Muscle layer of duodenum (tissue), 2 donors: ENCODE results near the gene MIA3.

Experiments used
- H3K27ac ChIP-seq: one replicate; pipeline ENCODE4 v1.7.0; 2013; ENCODE audit warnings: mild to moderate bottlenecking, low read length
- H3K27me3 ChIP-seq: one replicate; pipeline ENCODE4 v1.7.0; 2013; ENCODE audit warnings: low read depth, mild to moderate bottlenecking, control low read depth, low read length
- H3K36me3 ChIP-seq, 2 donors: one replicate each; pipeline ENCODE4 v1.7.0; 2013; ENCODE audit warnings: low read length in 2 of 2, control low read depth in 1 of 2, mild to moderate bottlenecking in 1 of 2; ENCODE audit not compliant: insufficient read depth in 2 of 2, control insufficient read depth in 1 of 2
- H3K4me1 ChIP-seq, 2 donors: one replicate each; pipeline ENCODE4 v1.7.0; 2013; ENCODE audit warnings: low read length in 2 of 2, mild to moderate bottlenecking in 2 of 2, control low read depth in 1 of 2, moderate library complexity in 1 of 2; ENCODE audit not compliant: insufficient read depth in 2 of 2, control insufficient read depth in 1 of 2
- H3K4me3 ChIP-seq, 2 donors: one replicate each; pipeline ENCODE4 v1.7.0; 2013; ENCODE audit warnings: low read length in 2 of 2, low read depth in 1 of 2, mild to moderate bottlenecking in 1 of 2
- H3K9me3 ChIP-seq, 2 donors: one replicate each; pipeline ENCODE4 v1.7.0; 2013; ENCODE audit warnings: low read length in 2 of 2, control low read depth in 1 of 2, mild to moderate bottlenecking in 1 of 2; ENCODE audit not compliant: control insufficient read depth in 1 of 2
- donor health status: healthy.

The MIA3 gene

DNA sequence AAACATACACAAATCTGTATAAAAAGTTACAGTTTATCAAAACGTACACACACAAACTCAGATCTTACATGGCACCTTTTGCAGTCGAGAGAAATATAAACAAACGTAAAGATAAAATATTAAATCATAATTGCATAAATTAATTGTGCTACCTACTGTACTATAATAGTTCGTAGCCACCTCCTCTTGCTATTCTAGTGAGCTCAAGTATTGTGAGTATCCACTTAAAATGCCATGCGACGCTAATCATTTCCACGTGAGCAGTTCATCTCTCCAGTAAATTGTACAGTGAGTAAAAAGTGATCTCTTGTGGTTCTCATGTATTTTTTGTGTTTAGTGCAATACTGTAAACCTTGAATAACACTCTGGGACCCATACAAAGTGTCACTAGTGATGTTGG lies 6.3 kb downstream of the MIA3 start:
- H3K4me3 ChIP-seq, result no peak overlapping the region
- H3K4me1 ChIP-seq, result peaks cover 0 to 8% of the 10 kb centered on the region in 2 donors
- H3K9me3 ChIP-seq, result no peaks in the 10 kb centered on the region
- H3K36me3 ChIP-seq, result peaks cover 37 to 43% of the 10 kb centered on the region in 2 donors
- H3K27ac ChIP-seq, result no peak overlapping the region
- no peaks in the 10 kb centered on the region for H3K27me3 ChIP-seq

DNA sequence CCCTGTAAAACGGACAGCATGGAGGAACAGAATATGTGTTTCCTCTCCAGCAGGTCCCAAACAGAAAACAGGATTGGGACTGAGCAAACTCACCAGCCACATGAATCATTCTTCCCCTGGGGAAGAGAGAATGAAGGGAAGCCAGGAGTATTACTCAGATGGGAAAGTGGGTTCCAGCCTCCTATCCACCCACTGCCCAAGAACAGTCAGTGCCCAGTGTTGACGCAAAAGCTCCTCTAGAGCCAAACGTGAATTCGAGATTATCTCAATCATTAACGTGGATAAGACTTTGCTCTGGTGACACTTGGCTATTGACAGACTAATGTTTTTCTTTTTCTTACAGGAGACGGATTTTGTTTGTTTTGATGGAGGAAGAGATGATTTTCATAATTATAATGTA lies 9.3 kb downstream of the MIA3 start:
- Histone ChIP-seq H3K27ac (no peak overlapping the region), H3K27me3 (no peaks in the 10 kb centered on the region), H3K4me1 (no peaks in the 10 kb centered on the region), H3K9me3 (no peaks in the 10 kb centered on the region), H3K4me3 (no peak overlapping the region), H3K36me3 (peaks cover 51 to 56% of the 10 kb centered on the region in 2 donors)

DNA sequence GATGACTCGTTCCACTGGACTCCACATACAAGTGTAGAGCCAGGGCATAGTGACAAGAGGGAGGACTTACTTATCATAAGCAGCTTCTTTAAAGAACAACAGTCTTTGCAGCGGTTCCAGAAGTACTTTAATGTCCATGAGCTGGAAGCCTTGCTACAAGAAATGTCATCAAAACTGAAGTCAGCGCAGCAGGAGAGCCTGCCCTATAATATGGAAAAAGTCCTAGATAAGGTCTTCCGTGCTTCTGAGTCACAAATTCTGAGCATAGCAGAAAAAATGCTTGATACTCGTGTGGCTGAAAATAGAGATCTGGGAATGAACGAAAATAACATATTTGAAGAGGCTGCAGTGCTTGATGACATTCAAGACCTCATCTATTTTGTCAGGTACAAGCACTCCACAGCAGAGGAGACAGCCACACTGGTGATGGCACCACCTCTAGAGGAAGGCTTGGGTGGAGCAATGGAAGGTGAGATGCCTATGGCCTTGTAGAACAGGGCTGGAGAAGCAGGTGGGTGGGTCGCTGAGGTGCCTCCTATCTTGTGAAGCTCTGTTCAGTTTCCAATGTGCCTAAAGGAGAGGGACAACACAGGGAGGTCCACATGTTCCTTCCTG lies 12.1 kb downstream of the MIA3 start:
- H3K27ac ChIP-seq, result no peak overlapping the region
- no peak overlapping the region for H3K4me3 ChIP-seq
- no peaks in the 10 kb centered on the region for H3K27me3 ChIP-seq
- H3K36me3 ChIP-seq, result peaks cover 49 to 69% of the 10 kb centered on the region in 2 donors
- no peaks in the 10 kb centered on the region for H3K9me3 ChIP-seq
- H3K4me1 ChIP-seq, result no peaks in the 10 kb centered on the region

DNA sequence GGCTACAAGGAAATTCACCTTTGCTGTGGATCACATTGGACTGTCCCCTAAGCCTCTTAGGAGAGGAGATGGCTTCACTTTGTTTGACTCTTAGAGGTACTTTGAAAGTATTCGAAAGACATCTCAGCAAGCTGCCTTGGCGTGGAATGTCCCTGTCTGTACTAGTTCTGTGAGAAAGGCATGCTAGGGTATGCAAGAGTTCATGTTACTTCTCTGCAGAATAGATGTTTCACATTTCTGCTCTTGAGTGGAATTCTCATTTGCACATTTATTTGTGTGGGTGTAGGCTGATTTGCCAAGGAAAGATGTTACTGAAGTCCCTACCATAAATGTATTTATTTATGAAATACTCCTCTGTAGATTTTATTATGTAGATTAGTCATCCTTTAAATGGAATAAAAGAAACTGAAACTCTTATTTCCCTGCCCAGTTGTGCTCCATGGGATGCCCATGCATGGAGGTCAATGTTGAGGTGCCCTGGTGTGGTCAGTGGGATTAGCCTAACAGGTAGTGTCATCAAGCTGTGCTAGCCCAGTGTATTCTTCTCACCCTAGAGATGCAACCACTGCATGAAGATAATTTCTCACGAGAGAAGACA lies 13.8 kb downstream of the MIA3 start:
- Histone ChIP-seq H3K4me3 (no peak overlapping the region), H3K27ac (no peak overlapping the region), H3K27me3 (no peaks in the 10 kb centered on the region), H3K9me3 (no peaks in the 10 kb centered on the region), H3K4me1 (no peaks in the 10 kb centered on the region), H3K36me3 (peaks cover 42 to 60% of the 10 kb centered on the region in 2 donors)

GRCh38 chr1:222632749-222633148 lies 14.9 kb downstream of the MIA3 start:
- Histone ChIP-seq H3K27me3 (no peaks in the 10 kb centered on the region), H3K9me3 (no peaks in the 10 kb centered on the region), H3K36me3 (peaks cover 37 to 50% of the 10 kb centered on the region in 2 donors), H3K4me3 (no peak overlapping the region), H3K4me1 (no peaks in the 10 kb centered on the region), H3K27ac (no peak overlapping the region)

DNA sequence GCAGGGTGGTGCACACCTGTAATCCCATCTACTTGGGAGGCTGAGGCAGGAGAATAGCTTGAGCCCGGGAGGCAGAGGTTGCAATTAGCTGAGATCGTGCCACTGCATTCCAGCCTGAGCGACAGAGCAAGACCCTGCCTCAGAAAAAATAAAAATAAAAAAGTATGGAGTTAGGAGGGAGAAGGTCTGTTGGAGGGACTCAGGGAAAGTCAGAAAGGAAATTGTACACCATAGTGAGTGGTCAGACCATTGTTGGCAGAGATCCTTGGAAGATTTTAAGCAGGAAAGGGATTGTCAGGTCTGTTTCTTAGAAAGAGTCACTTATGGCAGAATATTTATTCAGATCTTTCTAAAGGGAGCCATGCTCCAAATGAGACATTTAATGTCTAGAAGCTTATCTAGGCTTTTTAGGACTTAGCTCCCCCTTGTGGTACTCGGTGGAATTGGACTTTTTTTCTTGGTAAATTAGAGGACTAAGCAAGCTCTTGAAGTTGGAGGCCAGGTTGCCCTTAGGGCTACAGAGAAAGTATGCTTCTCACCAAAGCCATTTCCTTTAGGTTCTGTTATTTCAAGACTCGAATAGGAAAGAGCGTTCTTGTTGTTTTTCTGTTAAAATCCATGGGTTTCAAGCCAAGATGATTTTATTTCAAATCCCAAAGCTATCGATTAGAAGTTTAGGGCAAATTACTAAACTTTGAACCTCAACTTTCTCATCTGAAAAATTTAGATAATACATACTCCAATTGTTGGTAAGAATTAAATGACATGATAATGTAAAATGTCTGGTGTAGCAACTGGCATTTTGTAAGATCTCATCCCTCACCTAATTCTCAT lies 16.5 kb downstream of the MIA3 start:
- no peaks in the 10 kb centered on the region for H3K9me3 ChIP-seq
- H3K36me3 ChIP-seq, result peaks cover 27 to 34% of the 10 kb centered on the region in 2 donors
- H3K4me3 ChIP-seq, result no peak overlapping the region
- H3K4me1 ChIP-seq, result no peaks in the 10 kb centered on the region
- H3K27ac ChIP-seq, result no peak overlapping the region
- H3K27me3 ChIP-seq, result no peaks in the 10 kb centered on the region

DNA sequence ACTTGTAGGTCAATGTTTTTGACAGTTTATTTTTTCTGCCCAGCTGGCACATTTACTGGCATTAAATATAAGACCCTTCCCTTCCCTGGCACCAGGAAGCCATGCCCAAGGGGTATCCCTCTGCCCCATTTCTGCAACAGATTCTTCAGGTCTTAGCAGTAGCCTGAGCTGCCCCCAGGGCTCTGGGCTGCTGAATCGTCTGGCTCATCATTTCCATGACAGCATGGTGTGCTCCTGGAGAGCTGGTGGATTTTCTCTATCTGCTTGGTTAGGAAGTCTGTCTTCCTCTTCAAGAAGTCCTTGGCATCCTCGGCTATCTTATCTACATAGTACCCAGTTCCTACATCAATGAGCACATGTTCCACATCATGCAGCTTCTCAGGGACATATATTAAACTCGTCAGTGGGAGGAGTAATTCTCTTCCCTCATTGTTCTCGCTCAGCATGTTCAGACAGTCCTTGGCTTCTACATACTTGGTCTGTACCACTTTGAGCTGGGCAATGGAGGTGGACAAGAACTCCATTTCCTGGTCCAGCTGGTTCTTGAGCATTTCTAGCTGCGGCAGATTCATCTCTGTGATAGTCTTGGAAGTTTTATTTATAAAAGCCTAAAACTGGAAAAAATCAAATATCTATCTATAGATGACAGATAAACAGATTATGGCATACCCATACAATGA lies 23.5 kb downstream of the MIA3 start:
- no peaks in the 10 kb centered on the region for H3K36me3 ChIP-seq
- H3K27me3 ChIP-seq, result no peaks in the 10 kb centered on the region
- no peak overlapping the region for H3K4me3 ChIP-seq

DNA sequence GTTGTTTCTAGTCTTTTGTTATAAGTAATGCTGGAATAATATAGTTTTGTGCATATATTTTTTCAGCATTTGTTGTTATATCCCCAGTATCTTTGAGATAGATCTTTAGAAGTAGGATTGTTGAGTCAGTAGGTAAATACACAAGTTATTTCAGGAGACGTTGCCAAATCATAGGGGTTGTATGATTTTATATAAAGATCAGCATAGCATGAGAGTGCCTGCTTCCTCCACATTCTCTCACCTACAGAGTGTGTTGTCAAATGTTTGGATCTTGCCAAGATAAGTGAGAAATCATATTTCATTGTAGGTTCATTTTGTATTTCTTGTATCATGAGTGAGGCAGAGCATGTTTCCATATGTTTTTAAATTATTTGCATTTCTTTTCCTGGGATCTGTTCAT lies 24.6 kb downstream of the MIA3 start:
- H3K4me3 ChIP-seq, result no peak overlapping the region
- no peak overlapping the region for H3K27ac ChIP-seq
- H3K9me3 ChIP-seq, result no peaks in the 10 kb centered on the region
- no peaks in the 10 kb centered on the region for H3K36me3 ChIP-seq
- H3K4me1 ChIP-seq, result peaks cover 7 to 9% of the 10 kb centered on the region in 2 donors
- no peaks in the 10 kb centered on the region for H3K27me3 ChIP-seq

More for the DNA sequence above, 23.5 kb downstream of the MIA3 start:
- Histone ChIP-seq H3K4me1 (peaks cover 7 to 9% of the 10 kb centered on the region in 2 donors), H3K27ac (no peak overlapping the region), H3K9me3 (no peaks in the 10 kb centered on the region)

DNA sequence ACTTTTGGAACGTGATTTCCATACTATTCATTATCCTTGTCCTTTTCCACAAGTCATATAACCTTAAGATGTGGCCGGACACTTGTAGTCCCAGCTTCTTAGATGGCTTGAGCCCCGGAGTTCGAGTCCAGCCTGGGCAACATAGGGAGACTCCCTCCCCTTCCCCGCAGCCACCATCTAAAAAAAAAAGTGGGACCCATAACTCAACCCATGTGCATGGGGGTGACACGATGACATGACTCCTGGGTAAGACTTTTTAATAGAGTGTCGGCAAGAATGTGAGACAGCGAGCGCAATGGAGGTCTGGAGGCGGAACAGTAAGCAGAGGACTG lies 25.7 kb downstream of the MIA3 start:
- no peaks in the 10 kb centered on the region for H3K36me3 ChIP-seq
- H3K9me3 ChIP-seq, result no peaks in the 10 kb centered on the region
- H3K4me3 ChIP-seq, result peak overlapping the region; percentile 95 to 99
- H3K4me1 ChIP-seq, result peaks cover 7 to 9% of the 10 kb centered on the region in 2 donors
- H3K27me3 ChIP-seq, result no peaks in the 10 kb centered on the region
- H3K27ac ChIP-seq, result peak overlapping the region; percentile 99

DNA sequence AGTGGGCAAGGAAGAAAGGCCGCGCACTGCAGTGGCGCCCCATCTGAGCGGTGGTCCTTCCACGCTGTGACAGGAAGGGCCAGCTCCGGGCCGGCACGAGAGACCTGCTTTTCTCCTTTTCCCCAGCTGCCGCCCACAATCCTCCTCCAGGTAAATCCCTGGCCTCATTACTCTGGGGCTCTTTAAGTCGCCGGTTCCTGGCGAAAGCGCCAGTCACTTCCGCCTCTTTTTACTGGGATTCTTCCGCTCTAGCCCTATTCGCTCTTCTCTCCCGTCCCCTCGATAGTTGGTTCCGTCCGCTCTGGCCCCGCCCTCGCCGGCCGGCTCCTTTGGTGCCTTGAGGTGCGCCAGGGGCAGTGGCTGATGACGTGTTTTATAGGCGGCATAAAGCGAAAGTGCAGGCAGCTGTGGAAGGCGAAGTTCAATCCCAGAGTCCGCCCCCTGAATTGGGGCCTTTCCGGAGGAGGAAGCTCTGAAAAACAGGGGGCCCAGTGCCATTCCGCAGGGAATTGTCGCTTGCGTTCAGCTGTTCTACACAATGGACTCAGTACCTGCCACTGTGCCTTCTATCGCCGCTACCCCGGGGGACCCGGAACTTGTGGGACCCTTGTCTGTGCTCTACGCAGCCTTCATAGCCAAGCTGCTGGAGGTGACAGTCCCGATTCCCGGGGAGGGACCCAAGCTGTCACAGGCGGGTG lies 26.2 kb downstream of the MIA3 start:
- Histone ChIP-seq H3K9me3 (no peaks in the 10 kb centered on the region), H3K36me3 (no peaks in the 10 kb centered on the region), H3K27me3 (no peaks in the 10 kb centered on the region), H3K27ac (peak overlapping the region; percentile 99), H3K4me3 (peak overlapping the region; percentile 95 to 99), H3K4me1 (peaks cover 7 to 9% of the 10 kb centered on the region in 2 donors)

GRCh38 chr1:222644636-222644980 lies 26.7 kb downstream of the MIA3 start:
- Histone ChIP-seq H3K9me3 (no peaks in the 10 kb centered on the region), H3K27me3 (no peaks in the 10 kb centered on the region), H3K4me1 (peaks cover 7 to 9% of the 10 kb centered on the region in 2 donors), H3K36me3 (no peaks in the 10 kb centered on the region), H3K27ac (peak overlapping the region; percentile 99), H3K4me3 (peak overlapping the region; percentile 95 to 99)
